ENCODE measurements around the gene SUGCT.

SUGCT gene

DNA sequence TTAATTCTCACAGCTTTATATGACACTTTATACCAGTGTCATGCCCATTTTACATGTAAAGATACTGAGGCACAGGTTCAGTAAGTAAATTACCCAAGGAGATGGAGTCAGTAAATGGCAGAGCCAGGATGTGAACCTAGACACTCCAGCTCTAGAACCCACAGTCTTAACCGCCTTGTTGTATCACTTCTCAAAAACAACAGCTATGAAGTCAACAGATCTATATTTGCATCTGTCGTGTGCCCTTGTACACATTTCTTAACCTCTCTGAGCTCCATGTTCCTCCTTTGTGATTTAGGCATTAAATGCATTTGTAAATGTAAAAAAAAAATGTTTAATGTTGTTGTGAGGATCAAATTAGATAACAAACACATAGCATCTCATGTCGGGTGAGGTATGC, 716.2 kb downstream of the SUGCT start:
- TF ChIP-seq ZNF221 (tag by site-specific recombination; IDR thresholded peaks at IDR 0.05; ENCODE audit: borderline replicate concordance) (no peak), ZNF629 (tag by site-specific recombination; IDR thresholded peaks at IDR 0.05) (no peak), ZNF701 (tag by site-specific recombination; IDR thresholded peaks at IDR 0.05) (no peak), ZBTB8A (tag by site-specific recombination; IDR thresholded peaks at IDR 0.05) (no peak), BCL11A (tag by site-specific recombination; IDR thresholded peaks at IDR 0.05; ENCODE audit: low read depth) (no peak), ZFP69B (tag by site-specific recombination; IDR thresholded peaks at IDR 0.05) (no peak), ZNF155 (tag by site-specific recombination; IDR thresholded peaks at IDR 0.05) (no peak)
- H3K4me3 ChIP-seq (ENCODE audit: low read depth, low read length) = no peak overlapping the region
- ChIA-PET CTCF (interaction anchor here (0.6 to 1.3 kb wide), 3 partner anchors 23 to 825 kb away, joined by 3 to 4 read pairs (median 4); no protein-coding TSS in a partner anchor), POLR2A (no interaction called here)
- no peaks in the 10 kb centered on the region for H3K4me1 ChIP-seq (ENCODE audit: control insufficient read depth, insufficient read depth, low read length)
- no peaks in the 10 kb centered on the region for H3K9me3 ChIP-seq (ENCODE audit: control insufficient read depth, insufficient read depth, low read depth, low read length)
- no peak overlapping the region for H3K27ac ChIP-seq (ENCODE audit: extremely low read depth, low read depth, low read length)
- H3K36me3 ChIP-seq (ENCODE audit: control insufficient read depth in 2 of 2, insufficient read depth in 1 of 2, low read length in 2 of 2) = no peaks in the 10 kb centered on the region

DNA sequence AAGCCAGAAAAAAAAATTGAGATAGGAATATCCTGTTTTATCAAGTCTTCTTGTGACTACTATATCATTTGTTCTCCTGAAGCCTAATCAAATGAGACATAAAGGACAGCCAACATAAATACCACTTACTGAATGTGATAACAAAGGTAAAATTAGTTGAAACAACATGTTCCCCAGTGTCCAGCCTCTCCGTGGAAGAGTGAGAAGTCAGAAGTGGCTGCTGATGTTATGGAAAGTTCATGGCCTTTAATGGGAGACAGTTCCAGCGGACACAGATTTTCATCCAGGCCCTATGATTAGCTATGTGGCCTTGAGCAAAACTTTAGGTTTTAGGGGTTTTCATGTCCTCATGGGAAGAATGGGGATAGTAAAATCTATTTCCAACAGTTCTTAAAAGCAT, 724.3 kb downstream of the SUGCT start:
- Histone ChIP-seq H3K36me3 (ENCODE audit: control insufficient read depth in 2 of 2, insufficient read depth in 1 of 2, low read length in 2 of 2) (no peaks in the 10 kb centered on the region), H3K4me1 (ENCODE audit: control insufficient read depth, insufficient read depth, low read length) (no peaks in the 10 kb centered on the region), H3K9me3 (ENCODE audit: control insufficient read depth, insufficient read depth, low read depth, low read length) (no peaks in the 10 kb centered on the region), H3K4me3 (ENCODE audit: low read depth, low read length) (no peak overlapping the region), H3K27ac (ENCODE audit: extremely low read depth, low read depth, low read length) (no peak overlapping the region)
- ChIA-PET POLR2A (no interaction called here), CTCF (interaction anchor here (0.6 to 1.2 kb wide), 2 partner anchors 24 to 114 kb away, joined by 3 read pairs; no protein-coding TSS in a partner anchor)
- TF ChIP-seq, protein P1, sequence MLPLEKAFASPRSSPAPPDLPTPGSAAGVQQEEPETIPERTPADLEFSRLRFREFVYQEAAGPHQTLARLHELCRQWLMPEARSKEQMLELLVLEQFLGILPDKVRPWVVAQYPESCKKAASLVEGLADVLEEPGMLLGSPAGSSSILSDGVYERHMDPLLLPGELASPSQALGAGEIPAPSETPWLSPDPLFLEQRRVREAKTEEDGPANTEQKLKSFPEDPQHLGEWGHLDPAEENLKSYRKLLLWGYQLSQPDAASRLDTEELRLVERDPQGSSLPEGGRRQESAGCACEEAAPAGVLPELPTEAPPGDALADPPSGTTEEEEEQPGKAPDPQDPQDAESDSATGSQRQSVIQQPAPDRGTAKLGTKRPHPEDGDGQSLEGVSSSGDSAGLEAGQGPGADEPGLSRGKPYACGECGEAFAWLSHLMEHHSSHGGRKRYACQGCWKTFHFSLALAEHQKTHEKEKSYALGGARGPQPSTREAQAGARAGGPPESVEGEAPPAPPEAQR (tag by site-specific recombination; IDR thresholded peaks at IDR 0.05) = no peak

DNA sequence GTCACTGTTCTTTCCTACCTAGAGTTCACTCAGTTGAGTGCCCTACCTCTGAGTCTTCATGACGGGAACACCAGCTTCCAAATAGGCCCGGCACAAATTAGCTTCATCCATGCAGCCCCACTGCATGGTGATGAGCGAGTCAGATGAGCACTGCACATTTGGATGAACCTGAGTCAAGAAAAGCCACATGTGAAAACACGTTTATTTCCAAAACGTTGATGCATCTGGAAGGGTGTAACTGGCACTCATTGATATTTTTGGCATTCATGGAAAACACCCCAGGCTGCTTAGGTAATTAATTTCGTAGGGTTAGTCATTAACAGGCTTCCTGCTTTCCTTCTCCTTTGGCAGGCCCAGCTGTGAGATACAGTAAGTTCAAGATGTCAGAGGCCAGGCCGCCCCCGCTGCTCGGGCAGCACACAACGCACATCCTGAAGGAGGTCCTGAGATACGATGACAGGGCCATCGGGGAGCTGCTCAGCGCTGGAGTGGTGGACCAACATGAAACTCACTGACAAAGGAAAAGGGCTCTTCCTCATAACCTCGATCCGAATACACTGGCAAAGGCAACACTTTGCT, 725.2 kb downstream of the SUGCT start:
- CTCF ChIA-PET = no interaction called here
- Histone ChIP-seq H3K4me3 (ENCODE audit: low read depth, low read length) (no peak overlapping the region), H3K9me3 (ENCODE audit: control insufficient read depth, insufficient read depth, low read depth, low read length) (no peaks in the 10 kb centered on the region), H3K4me1 (ENCODE audit: control insufficient read depth, insufficient read depth, low read length) (no peaks in the 10 kb centered on the region), H3K36me3 (ENCODE audit: control insufficient read depth in 2 of 2, insufficient read depth in 1 of 2, low read length in 2 of 2) (no peaks in the 10 kb centered on the region), H3K27ac (ENCODE audit: extremely low read depth, low read depth, low read length) (no peak overlapping the region)
- no peak for TF ChIP-seq ZNF571 (tag by site-specific recombination; IDR thresholded peaks at IDR 0.05)
- no peak for TF ChIP-seq REPIN1 (tag by site-specific recombination; IDR thresholded peaks at IDR 0.05; ENCODE audit: low read depth)
- no peak for TF ChIP-seq WT1 (tag by site-specific recombination; IDR thresholded peaks at IDR 0.05)
- POLR2A ChIA-PET = no interaction called here

DNA sequence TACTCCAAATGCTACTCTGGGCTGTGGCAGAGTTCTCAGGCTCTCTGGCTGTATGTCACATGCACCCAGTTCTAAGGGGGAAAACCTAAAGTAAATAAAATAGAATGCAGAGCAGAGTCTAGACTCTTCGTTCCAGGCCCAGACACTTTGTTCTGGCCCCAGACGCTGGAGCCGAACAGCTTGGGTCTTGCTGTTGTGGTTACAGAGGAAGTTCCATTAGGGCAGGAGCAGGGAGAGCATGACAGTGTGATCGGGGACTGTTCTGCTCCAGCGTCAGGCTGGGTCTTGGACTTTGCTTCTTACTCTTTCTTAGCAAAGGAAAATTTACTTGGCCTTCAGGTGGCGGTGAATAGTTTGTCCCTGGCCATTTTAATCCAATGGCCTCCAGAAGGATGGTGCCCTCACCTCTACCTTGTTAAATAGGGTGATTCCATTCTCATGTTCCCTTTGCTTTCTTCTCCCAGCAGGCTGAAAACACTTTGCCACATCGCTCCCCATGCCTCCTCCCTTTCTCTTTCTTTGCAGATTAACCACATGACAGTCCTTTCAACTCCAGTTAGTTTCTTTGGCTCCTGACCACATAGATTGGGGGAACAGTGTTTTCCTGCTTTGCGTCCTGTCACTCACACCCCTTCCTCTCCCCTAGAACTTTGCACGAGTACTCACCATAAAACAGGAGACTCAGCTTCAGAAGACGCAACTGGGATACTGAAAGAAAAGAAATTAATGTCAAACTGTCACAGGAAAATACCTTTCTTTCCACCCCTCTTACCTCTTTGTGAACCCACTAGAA, 730.8 kb downstream of the SUGCT start:
- Histone ChIP-seq H3K27ac (ENCODE audit: extremely low read depth, low read depth, low read length) (no peak overlapping the region), H3K4me1 (ENCODE audit: control insufficient read depth, insufficient read depth, low read length) (no peaks in the 10 kb centered on the region), H3K36me3 (ENCODE audit: control insufficient read depth in 2 of 2, insufficient read depth in 1 of 2, low read length in 2 of 2) (no peaks in the 10 kb centered on the region), H3K9me3 (ENCODE audit: control insufficient read depth, insufficient read depth, low read depth, low read length) (no peaks in the 10 kb centered on the region), H3K4me3 (ENCODE audit: low read depth, low read length) (no peak overlapping the region)
- POLR2A ChIA-PET = no interaction called here
- no peak for TF ChIP-seq ZNF747 (tag by site-specific recombination; IDR thresholded peaks at IDR 0.05)
- no peak for TF ChIP-seq BCL11B (tag by site-specific recombination; IDR thresholded peaks at IDR 0.05; ENCODE audit: low read depth)
- TF ChIP-seq, protein P2, sequence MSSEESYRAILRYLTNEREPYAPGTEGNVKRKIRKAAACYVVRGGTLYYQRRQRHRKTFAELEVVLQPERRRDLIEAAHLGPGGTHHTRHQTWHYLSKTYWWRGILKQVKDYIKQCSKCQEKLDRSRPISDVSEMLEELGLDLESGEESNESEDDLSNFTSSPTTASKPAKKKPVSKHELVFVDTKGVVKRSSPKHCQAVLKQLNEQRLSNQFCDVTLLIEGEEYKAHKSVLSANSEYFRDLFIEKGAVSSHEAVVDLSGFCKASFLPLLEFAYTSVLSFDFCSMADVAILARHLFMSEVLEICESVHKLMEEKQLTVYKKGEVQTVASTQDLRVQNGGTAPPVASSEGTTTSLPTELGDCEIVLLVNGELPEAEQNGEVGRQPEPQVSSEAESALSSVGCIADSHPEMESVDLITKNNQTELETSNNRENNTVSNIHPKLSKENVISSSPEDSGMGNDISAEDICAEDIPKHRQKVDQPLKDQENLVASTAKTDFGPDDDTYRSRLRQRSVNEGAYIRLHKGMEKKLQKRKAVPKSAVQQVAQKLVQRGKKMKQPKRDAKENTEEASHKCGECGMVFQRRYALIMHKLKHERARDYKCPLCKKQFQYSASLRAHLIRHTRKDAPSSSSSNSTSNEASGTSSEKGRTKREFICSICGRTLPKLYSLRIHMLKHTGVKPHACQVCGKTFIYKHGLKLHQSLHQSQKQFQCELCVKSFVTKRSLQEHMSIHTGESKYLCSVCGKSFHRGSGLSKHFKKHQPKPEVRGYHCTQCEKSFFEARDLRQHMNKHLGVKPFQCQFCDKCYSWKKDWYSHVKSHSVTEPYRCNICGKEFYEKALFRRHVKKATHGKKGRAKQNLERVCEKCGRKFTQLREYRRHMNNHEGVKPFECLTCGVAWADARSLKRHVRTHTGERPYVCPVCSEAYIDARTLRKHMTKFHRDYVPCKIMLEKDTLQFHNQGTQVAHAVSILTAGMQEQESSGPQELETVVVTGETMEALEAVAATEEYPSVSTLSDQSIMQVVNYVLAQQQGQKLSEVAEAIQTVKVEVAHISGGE (tag by site-specific recombination; conservative IDR thresholded peaks at IDR 0.05; ENCODE audit: low read depth) = no peak
- TF ChIP-seq ZNF132 (tag by site-specific recombination; IDR thresholded peaks at IDR 0.05; ENCODE audit: borderline replicate concordance) = no peak
- no peak for TF ChIP-seq ZNF561 (tag by site-specific recombination; IDR thresholded peaks at IDR 0.05; ENCODE audit: borderline replicate concordance)
- TF ChIP-seq, protein P3, sequence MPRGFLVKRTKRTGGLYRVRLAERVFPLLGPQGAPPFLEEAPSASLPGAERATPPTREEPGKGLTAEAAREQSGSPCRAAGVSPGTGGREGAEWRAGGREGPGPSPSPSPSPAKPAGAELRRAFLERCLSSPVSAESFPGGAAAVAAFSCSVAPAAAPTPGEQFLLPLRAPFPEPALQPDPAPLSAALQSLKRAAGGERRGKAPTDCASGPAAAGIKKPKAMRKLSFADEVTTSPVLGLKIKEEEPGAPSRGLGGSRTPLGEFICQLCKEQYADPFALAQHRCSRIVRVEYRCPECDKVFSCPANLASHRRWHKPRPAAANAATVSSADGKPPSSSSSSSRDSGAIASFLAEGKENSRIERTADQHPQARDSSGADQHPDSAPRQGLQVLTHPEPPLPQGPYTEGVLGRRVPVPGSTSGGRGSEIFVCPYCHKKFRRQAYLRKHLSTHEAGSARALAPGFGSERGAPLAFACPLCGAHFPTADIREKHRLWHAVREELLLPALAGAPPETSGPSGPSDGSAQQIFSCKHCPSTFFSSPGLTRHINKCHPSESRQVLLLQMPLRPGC (tag by site-specific recombination; IDR thresholded peaks at IDR 0.05) = no peak
- TF ChIP-seq ZFP37 (tag by site-specific recombination; IDR thresholded peaks at IDR 0.05) = no peak
- no peak for TF ChIP-seq ZNF664 (tag by site-specific recombination; IDR thresholded peaks at IDR 0.05)
- CTCF ChIA-PET = no interaction called here

Data from HEK293 (cell line).